ENCODE data around the gene FGF14.

The FGF14 gene

DNA sequence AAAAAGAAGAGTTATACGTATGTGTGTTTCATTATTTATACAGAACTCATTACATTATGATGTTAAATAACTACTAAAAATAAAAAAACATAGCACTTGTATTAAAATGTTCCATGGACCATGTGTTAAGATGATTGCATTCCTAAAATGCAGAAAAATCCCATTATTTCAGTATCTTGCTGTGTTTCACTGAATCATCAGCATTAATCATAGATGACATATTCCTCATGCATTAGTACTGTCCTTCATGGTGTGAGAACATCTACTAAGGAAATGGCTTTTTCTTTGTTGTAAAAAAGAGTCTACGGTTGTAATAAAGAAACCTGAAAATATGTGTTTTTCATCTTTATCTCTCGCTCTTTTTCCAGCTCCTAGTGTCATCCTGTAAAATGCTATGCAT, 416.5 kb downstream of the FGF14 start:
- DNase-seq = no peak

DNA sequence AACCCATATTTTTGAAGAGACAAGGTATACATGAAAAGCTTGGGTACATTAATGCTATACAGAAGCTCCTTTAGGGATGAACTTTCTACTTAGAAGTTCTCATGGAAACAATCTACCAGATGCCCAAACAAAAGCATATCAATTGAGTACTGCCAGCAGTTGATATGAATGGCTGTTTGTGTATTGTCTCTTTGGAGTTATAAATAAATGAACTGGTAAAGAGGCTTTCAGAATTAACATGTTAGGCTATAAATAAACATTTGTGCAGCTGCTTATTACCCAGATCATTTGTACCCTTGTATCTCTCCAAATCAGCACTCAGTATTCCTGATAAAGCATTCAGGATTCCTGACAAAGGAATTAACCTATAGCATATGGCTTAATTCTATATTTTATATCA, 418.9 kb downstream of the FGF14 start:
- no peak for ATAC-seq

More for the DNA sequence above, 416.5 kb downstream of the FGF14 start:
- ATAC-seq = no peak

DNA sequence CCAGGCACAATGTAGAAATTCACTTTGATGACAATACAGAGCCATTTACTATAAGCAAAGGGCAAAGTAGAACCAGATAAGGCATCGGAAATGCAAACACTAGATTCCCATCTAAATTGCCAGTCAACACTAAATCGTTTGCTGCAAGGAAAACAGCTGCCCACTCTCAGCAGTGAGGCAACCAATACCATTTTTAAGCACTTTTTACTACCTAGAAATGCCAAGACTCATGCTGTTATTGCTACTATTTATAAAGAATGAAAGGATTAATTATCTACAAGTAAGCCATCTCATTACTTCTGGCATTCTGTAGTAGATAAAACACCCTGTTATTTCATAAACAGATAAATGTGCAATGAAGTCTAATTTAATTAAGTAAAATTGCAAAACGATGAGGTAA, 422.0 kb downstream of the FGF14 start:
- ATAC-seq (no peak), DNase-seq (no peak)

More for the DNA sequence above, 418.9 kb downstream of the FGF14 start:
- no peak for DNase-seq

DNA sequence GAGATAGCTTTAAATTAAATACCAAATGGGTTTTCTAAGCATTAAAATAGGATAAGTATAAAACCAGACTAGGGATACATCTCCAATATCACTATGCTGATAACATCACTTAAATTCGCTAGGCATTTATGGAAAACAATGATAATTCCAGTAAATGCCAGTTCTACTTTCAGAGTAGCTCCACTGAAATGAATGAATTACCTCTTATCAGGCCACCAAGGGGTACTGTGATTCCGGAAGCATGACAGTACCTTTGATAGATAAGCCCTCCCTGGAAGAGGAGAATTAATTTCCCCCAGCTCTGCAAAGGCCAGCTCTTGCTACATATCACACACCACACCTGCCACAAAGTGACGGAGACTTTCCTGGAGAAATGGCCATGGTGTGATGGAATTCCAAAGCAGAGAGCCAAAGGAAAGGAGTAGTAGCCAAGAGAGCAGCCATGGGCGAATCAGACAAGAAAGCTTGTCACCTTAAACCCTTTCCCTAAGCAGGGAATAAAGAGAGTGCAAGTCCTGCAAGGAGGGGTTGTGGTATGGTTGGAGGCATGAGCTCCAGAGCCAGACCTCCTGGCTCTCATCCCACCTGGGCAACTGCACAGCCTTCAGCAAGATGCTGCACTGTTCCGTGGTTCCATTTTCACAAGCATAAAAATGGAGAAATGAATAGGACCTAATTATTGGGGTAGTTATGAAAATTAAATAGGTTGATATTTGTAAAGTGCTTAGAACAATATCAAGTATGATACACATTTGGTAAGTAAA, 423.1 kb downstream of the FGF14 start:
- no peak for ATAC-seq
- no peak for DNase-seq

DNA sequence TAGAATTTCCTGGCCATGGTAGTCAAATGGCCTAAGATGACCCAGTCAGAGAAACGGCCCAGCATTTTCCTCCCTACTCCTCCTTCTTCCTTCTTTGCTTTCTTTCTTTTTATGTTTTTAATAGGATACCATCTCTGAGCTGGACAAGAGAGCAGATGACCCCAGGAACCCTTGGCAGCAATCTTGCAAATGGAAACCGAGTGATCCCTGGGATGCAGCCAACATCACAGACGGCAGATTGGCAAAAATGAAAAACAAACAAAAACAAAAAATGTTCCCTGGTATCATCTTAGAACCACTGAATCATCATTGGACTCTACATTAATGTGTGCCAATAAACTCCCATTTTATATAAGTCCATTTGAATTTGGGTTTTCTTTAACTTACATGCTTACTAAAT, 424.4 kb downstream of the FGF14 start:
- no peak for DNase-seq
- ATAC-seq = no peak

DNA sequence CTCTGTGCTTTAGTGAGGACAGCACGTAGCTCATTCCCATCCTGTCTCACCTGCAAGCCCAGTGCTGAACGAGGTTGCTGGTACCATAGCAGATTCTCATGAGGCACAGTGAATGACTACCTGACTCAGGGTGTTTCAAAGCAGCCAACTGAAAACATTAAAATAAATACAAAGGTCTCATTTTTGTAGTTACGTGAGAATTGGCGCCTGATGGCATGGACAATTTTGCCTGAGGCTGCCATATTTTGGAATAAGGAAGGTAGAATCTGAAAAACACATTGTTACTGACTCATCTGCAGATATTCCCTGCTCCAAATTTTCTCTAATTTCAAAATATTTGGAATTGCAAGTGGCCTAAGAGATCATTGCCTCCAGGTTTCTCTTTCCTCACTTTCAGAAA, 429.7 kb downstream of the FGF14 start:
- DNase-seq (no peak), ATAC-seq (no peak)

DNA sequence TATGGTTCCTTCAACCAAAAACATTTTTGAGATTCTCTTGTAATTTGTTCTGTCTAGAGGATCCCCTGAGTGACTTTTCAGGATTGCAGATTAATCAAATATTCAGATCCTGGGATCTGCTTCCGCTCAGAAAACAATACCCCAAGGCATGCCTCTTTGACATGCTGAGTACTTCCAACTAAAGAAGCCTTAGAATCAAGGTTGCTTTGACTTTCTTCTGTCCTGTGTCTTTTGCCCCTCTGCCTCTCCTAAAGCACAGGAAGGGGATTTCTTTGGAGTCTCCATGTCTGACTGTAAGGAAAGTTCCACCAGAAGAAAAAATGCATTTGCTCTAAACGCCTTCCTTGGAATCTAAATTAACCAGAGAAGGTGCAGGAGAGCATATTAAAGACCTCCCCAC, 431.5 kb downstream of the FGF14 start:
- ATAC-seq = no peak
- DNase-seq = no peak

DNA sequence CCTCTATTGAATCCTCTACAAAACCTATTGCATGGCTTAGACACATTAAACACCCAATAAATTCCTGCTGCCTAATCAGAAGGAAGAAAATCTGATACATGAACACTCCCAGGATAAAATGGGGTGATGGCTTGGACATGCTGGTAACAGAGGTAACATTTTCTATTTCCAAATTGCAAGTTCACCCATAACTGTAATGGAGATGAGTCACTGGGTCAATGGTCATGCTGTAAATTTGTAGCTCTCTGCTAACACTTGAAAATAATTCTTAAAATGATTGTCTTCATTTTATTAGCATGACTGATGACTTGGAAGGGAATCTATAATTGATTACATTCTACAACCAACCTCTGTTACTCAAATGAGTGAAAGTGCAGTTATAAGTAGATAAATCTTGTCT, 434.1 kb downstream of the FGF14 start:
- DNase-seq (no peak), ATAC-seq (no peak)

DNA sequence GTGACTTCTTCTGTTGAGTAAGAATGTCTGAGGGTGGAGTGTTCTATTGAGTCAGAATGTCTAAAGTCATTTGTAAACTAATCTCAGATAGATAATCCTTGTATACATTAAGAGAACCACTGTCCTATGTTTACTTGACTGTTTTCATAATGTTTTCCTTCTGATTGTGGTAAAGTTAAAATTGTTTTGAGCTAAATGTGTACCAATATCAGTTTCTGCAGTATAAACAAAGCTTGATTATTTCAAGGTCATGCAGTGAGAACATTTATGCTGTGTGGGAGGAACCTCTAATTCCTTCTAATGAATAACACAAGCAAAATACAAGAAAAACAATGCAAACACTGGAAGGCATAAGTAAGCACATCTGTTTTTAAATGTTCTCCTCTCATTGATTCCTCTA, 434.6 kb downstream of the FGF14 start:
- ATAC-seq (no peak), DNase-seq (no peak)

DNA sequence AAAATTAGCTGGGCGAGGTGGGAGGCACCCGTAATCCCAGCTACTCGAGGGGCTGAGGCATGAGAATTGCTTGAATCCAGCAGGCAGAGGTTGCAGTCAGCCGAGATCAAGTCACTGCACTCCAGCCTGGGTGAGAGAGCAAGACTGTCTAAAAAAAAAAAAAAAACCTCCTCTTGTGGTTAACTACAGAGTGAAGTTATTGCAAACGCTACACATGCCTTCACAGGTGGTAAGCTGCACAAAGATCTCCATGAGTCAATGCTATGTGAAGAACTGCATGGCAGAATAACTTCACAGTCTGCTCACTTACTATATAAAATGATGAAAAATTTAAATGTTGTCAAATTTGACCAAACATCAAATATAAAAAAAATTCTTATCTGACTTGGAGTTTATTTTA, 436.8 kb downstream of the FGF14 start:
- DNase-seq (no peak), ATAC-seq (no peak)

DNA sequence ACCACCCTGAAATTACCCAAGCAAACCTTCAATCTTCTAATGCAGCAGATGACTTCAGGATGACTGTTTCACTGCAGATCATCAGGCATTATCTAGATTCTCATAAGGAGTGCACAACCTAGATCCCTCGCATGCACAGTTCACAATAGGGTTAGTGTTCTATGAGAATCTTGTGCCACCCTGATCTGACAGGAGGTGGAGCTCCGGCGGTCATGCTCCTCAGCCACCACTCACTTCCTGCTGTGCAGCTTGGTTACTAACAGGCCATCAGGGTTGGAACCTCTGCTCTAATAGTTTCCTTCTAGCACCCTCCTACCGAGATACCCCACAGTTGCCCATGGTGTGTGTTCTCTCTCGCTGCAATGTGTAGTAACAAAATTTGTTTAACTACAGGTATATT, 442.8 kb downstream of the FGF14 start:
- ATAC-seq = no peak
- no peak for DNase-seq

DNA sequence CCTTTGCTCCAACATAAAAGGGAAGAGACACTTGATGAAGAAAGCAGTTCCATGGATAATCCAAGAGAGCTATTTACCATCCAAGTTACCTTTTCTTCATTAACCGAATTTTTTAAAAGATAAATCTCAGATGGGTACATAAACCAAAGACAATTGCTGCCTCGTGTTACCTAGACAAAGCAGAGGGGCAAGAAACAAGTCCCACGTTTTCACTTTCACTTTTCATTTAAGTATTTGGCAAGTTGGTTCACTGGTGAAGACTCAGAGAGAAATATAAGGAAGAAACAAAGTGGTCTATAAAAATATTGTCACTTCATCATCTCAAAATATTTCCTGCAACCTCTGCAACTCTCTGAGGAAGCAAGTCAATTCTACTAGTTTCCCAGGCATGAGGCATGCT, 446.1 kb downstream of the FGF14 start:
- ATAC-seq (no peak), DNase-seq (no peak)

DNA sequence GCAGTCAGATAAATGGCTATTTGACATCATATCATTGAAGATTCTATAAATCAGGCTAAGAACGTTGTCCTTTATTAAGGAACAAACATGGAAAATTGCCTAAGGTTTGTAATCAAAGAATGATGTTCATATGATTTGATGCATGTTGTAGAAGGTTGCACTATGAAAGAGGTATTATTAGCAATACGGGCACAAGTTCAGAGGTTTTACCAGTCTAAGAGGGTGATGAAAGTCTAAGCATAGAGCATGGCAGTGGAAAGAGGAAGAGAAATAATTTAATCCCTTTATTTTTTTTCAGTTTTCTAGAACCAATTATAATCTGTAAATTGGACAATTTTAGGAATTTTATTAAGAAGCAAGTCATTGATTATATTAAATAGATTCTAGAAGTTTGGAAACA, 450.7 kb downstream of the FGF14 start:
- ATAC-seq = no peak
- no peak for DNase-seq

DNA sequence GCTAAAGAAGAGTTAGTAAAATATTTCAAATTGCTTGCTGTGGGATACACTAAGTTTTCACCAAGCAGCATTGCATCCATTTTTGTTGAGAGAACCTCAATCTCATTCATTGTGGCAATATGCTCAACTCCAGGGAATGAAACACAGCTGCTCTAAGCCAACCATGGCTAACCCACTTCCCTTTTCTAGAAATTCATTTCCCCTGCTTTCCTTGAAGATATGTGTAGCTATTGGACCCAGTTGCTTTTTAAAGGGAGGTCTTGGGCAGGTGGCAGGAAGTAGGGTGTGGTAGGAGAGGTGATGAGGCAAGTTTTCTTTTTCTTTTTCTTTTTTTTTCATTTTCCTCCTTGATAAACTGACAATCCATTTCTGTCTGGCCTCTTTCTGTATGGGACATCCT, 452.2 kb downstream of the FGF14 start:
- ATAC-seq = no peak
- DNase-seq = no peak

DNA sequence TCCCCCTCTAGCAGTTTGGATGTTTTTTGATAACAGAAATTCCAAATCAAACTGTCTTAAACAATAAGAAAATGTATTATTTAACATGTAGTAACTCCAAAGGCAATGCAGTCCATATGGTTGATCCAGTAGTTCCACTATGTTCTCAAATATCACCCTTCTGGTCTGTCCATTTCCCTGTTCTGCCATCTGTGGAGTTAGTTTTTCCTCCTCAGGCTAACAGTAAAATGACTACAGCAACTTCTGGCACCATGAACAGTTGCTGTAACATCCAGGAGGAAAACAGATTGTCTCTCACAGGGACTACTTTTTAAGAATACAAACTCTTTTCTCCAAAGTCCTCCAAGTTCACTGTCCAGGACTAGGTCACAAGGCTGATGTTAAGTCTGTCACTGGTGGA, 455.4 kb downstream of the FGF14 start:
- DNase-seq (no peak), ATAC-seq (no peak)

DNA sequence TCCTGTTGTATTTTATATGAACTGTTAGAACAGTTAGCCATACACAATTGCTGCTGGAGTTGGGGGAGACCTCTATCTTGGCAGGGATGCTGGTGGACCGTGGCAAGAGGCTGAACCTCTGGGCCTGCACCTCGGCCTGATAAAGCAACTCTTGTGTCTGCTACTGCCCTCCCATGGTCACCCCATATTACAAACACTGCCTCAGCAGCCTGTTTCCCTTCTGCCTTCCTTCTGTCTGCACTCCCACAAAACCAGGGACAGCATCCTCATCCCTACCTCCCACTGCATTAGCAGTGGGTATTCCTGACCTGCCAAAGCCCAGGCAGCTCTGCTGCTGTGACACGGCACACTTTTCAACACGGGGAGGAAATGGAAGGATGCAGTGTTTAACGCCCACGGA, 456.4 kb downstream of the FGF14 start:
- ATAC-seq (no peak), DNase-seq (no peak)

DNA sequence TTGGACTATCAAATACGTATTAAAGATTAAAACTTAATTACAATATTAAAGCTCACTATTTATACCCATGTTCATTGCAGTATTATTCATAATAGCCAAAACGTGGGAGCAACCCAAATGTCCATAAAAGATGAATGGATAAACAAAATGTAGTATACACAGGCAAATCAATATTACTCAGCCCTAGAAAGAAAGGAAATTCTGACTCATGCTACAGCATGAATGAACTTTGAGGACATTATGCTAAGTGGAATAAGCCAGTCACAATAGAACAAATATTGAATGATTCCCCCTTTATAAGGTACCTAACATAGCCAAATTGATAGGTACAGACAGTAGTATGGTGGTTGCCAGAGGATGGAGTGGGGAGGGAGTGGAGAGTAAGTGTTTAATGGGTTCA, 457.3 kb downstream of the FGF14 start:
- no peak for ATAC-seq
- no peak for DNase-seq

DNA sequence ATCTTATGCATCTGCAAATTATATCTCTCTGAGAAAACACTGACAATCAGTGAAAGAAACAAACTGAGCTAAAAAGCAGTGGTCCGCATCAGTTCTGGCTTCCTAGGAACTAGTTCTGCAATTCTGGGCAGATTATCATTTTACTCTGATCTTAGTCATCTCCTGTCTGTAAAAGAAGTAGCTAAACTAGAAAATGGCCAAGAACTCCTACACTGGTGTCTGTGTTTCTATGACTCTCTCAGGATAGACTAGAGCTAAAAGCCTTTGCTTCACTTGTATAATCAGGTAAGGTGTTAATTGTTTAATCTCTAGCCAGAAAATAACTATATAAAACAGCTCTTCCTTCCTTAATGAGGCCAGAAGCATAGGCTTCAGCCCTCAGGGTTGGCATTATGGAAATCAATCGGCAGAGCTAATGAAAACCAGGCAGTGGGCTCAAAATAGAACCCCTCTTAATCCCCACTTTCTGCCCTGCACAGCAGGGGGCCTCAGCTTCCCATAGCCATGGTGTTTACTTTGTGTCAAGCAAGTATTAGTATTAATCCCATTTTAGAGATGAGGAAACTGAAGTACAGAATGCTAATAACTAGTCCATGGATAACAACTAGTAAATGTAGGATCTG, 459.2 kb downstream of the FGF14 start:
- DNase-seq = no peak
- no peak for ATAC-seq

DNA sequence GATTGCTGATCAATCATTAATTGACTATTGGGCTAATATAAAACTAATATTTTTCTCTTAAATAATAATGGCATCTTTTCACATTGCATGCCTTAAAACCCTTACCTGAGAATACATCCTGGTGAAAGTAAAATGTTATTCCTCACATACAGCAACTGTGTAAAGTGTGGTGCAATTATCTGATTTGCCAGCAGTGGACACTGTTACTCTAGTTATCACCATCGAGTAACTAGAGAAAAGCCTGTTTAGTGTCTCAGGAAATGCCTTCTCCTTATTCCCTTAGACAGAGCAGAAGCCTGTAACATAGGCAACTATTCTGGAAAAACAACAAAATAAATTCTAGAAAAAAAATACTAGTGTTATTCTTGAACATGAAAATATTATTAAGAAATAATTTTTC, 459.8 kb downstream of the FGF14 start:
- DNase-seq (no peak), ATAC-seq (peak; percentile 32)

DNA sequence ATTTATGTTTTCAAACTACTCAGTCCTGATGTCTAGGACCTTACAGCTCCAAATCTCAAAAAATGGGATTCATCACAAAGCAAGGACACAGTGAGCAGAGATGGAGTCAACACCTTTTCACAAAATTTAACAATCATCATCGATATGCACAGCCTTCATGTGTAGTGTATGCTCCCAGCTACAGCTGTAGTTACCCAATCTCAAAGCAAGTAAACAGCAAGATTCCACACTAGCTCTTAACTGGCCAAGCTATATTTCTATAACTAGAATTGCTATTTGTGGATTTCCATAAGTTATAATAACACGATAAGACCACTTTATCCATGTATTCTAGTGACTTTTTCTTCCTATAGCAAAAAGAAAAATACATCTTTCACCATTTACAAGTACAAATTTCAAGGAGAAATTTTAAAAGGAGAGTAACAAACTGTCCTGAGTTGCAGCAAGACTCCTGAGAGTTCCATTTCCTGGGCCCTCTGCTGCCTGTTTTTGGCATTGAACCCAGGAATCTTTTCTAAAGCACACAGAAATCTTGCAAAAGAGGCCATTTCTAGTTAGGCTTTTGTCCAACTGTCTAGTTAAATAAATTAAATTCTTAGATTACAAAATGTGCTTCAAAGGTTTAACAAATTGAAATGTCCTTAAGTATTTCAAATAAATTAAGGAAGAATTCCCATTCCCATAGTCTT, 460.6 kb downstream of the FGF14 start:
- ATAC-seq (no peak), DNase-seq (no peak)

DNA sequence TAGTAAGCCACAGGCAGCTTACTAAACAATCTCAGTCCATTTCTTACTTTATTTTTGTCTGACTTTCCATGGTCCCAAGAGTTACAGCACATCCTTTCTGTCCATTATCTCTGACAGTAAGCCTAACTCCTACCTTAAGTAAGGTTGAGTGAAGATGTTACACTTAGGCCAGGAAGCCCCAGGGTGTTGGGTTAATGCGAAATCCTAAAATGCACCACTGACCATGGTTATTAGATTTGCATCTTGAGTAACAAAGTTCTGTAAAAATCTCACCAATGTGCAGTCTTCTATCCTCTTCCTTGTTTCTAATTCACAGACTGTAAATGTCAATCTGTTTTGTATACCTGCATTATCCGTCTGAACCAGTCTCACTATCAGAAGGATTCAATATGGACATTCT, 462.5 kb downstream of the FGF14 start:
- DNase-seq (no peak), ATAC-seq (no peak)

DNA sequence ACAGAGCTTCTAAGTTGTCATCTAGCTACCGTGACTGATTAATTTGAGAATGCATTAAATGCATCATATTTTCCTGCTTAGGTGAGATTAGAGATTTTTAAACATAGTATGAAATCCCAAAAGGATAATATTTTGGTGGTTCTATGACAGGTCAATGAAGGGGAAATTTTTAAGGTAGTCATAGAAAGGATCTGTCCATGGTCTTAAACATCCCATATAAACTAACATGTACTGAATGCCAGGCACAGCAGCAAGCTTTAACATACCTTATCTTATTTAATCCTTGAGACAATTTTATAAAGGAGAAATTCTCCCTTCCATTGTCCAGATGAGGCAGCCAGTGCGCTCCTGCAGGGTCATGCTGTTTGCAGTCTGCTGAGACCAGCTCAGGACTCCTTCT, 466.0 kb downstream of the FGF14 start:
- ATAC-seq (no peak), DNase-seq (no peak)

DNA sequence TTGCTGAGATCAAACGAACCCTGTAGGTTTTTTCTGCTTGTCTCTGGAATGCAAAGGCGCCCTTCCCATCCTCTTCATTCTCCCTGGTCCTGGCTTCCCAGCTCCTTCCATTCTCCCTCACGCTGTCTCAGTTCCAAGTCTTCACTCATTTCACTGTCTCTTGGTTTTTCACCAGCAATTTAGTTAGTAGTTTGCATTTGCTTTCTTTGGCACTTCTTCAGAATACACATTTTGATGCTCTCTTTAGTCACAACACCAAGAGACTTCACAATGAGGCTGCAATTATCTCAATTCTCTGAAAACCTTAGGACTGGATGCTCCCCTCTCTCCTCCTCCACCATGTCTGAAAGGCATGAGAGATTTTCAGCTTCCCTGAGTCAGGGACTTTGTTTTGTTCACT, 470.7 kb downstream of the FGF14 start:
- ATAC-seq (no peak), DNase-seq (no peak)

DNA sequence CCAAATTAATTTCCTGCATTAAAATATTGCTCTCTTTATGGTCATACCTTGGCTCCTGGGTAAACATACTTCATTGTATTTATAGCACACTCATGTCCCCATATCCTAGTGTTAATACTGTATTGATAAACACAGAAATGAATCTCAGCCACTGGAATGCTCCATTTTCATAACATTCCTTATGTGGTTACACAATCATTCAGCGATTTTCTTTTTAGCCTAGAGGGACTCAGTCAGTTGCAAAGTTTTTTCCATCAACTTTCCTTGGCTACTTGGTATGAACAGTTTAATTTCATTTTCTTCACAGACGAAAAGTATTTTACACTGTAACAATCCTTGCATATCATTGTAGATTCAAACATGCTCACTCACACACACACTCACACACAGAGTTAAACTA, 471.5 kb downstream of the FGF14 start:
- ATAC-seq (no peak), DNase-seq (no peak)

Measured in stimulated activated naive CD8-positive, alpha-beta T cell treated with anti-CD3 and anti-CD28 coated beads, Interleukin-15, Interleukin-2, amounts not matched to agents 100 U/mL and 50 U/mL, for 24 hours (primary cell).